Activated T-helper 1 cell treated with anti-CD3 and anti-CD28 coated beads, Interleukin-12 subunit alpha, Interleukin-12 subunit beta, Interleukin-2, Interleukin-4 antibody, amounts not matched to agents 30 ng/mL and 10 ng/mL and 1 ng/mL, durations not matched to agents 14 hours and 24 hours and 36 hours (primary cell): ENCODE results near the gene UBE3B. TPM values are rescaled to one million over a fixed set of nuclear protein-coding genes. Genes with fewer than 3 reads are reported as not detected.
A peak's percentile ranks its signal among the peaks of the same experiment; 100 is the strongest.

ENCODE experiments used
- DNase-seq: peaks from one replicate; pipeline ENCODE4 v3.0.0; 2021; ENCODE audit warnings: low spot score
- H3K27ac Mint-ChIP-seq: one replicate; pipeline ENCODE4 v1.8.0; 2021; ENCODE audit warnings: mild to moderate bottlenecking, mixed read lengths
- H3K27me3 Mint-ChIP-seq: one replicate; pipeline ENCODE4 v1.8.0; 2022; ENCODE audit warnings: mild to moderate bottlenecking, moderate library complexity, mixed read lengths; ENCODE audit not compliant: insufficient read depth
- H3K36me3 Mint-ChIP-seq: one replicate; pipeline ENCODE4 v1.8.0; 2021; ENCODE audit warnings: low read depth, mixed read lengths
- H3K4me1 Mint-ChIP-seq: one replicate; pipeline ENCODE4 v1.8.0; 2021; ENCODE audit warnings: low read depth, mixed read lengths
- H3K4me3 Mint-ChIP-seq: one replicate; pipeline ENCODE4 v1.8.0; 2021; ENCODE audit warnings: mild to moderate bottlenecking, moderate library complexity, mixed read lengths
- H3K9me3 Mint-ChIP-seq: one replicate; pipeline ENCODE4 v1.8.0; 2021; ENCODE audit warnings: mixed read lengths
- intact Hi-C: fragments of 100-400 bp; cut with micrococcal nuclease; formaldehyde crosslinking; loops from one replicate; pipeline ENCODE4 v1.15.1; 2024
- total RNA-seq: library from RNA; stranded (reverse); gene quantifications from 2 replicates; pipeline ENCODE4 v1.2.3, GENCODE V29; 2022

The UBE3B gene
- total RNA-seq, 1 donor from 2014 or later: 29.3 TPM

DNA sequence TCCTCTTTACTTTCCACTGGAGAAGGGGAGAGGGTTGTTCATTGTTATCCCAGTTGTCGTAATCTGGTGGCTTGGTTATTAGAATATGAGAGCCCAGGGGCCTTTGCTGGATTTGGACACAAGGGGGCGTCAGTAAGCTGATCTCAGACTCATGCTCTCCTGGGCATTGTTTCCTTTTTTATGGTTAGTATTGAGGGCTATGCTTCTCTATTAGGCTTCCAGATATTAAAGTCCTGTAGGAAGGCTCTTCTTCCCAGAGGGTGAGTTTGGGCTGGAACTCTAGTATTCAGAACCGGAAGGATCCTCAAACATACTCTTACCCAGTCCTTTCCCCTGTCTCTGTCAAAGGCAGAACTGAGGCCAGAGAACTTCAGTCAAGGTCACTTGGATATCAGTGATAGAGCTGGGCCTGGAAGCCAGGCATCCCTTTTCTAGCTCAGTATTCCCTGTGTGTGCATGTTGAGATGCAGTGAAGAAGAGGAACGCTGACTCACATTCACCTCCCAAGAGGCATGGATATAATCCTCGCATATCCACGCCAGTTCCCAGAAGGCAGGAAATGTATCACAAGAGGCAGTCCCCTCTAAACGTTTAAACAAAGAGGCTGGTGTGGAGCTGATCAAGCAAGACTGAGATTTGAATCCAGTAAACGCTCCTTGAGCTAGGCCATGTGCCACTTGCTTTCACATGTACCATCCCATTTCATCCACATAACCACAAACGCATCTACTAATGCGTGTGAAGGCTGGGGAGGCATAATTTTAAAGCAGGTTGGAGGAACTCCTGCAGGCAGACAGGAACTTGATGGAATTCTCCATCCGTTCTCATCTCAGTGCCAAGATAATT, 41.6 kb downstream of the UBE3B start:
- Mint-ChIP-seq H3K27ac (no peak overlapping the region), H3K36me3 (peaks cover 30% of the 10 kb centered on the region), H3K4me1 (no peaks in the 10 kb centered on the region), H3K9me3 (no peaks in the 10 kb centered on the region), H3K4me3 (no peak overlapping the region), H3K27me3 (no peaks in the 10 kb centered on the region)
- intact Hi-C loops: loop anchor here (2.0 kb wide), 1 partner anchor 54 kb away; the partner anchor contains the start of genes MMAB and MVK
- DNase-seq: peak; percentile 22

DNA sequence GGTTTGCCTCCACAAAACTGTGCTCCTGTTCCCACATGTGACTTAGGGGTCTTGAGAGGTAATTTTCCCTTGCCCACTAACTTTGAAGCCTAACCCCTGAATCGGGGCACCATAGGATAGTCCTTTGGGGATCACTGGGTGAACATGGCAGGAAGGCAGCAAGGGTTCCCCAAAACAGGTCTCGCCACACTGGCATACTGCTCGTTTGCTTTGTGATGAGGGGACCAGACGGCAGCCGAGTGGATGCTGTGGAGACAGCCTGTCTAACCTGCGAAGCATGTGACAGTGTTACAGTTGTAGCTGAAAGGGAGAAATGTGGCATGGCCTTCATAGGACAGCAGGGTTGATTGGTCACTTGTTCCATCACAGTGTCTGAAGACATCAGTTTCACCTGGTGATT, 42.4 kb downstream of the UBE3B start:
- Mint-ChIP-seq H3K27ac (no peak overlapping the region), H3K4me1 (no peaks in the 10 kb centered on the region), H3K9me3 (no peaks in the 10 kb centered on the region), H3K4me3 (no peak overlapping the region), H3K36me3 (peaks cover 30% of the 10 kb centered on the region), H3K27me3 (no peaks in the 10 kb centered on the region)
- intact Hi-C loops: loop anchor here (2.0 kb wide), 1 partner anchor 53 kb away; the partner anchor contains the start of genes MMAB and MVK
- DNase-seq: no peak

DNA sequence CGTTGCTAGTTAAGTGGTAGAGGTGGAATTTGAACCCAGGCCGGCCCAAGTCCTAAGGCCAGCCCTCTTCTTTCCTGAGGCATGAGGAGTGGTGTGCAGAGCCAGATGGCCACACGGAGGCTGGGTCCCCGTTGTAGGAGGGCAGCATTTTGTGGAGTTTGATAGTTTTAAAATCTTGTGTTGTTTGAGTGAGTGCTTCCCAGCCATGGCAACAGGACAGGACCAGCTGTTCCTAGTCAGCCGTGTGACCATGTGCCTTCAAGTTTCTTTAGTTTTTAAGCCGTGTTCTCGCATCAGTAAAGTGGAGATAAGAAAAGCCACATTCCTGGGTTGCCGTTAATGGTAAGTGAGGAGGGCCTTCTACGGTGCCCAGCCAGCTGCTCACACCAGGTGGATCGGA, 44.4 kb downstream of the UBE3B start:
- intact Hi-C loops: no loop called here
- Mint-ChIP-seq H3K27me3 (no peaks in the 10 kb centered on the region), H3K9me3 (no peaks in the 10 kb centered on the region), H3K4me1 (no peaks in the 10 kb centered on the region), H3K36me3 (peaks cover 30% of the 10 kb centered on the region), H3K27ac (no peak overlapping the region), H3K4me3 (no peak overlapping the region)
- no peak for DNase-seq

DNA sequence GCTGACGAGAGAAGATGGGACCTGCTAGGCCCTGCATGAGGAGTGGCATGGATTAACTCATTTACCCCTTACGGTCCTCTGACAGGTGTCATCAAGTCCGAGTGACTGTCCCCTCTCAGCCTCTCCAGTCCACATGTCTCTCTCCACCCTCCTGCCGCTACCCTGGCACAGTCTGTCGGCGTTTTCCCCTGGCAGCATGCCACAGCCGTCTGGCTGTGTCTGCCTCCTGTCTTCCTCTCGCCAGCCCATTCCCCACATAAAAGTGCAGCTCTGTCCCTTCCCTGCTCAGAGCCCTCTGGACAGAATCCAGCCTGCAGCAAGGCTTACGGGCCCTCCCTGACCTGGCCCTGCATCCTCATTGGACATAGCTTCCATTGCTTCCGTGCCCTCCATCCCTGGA, 45.6 kb downstream of the UBE3B start:
- Mint-ChIP-seq H3K27ac (no peak overlapping the region), H3K27me3 (no peaks in the 10 kb centered on the region), H3K4me3 (no peak overlapping the region), H3K9me3 (no peaks in the 10 kb centered on the region), H3K4me1 (no peaks in the 10 kb centered on the region), H3K36me3 (peaks cover 28% of the 10 kb centered on the region)
- intact Hi-C loops: no loop called here
- no peak for DNase-seq

DNA sequence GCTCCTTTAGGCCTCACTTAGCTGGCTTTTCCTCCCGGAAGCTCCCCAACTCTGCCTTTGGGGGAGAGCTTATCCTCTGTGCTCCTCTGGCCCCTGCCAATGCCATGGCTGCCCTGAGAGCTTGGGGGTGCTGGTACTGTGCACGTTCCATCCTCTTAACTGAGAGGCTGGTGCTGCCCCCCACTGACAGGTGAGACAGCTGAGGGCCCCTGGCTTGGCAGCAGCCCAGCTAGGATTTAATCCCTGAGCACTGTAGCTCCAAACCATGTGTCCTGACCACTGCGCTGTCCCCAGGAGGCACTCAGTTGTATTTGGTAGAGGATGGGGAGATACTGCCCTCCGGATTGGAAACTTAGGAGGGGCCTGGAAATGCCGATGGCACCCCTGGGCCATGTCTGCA, 46.1 kb downstream of the UBE3B start:
- H3K36me3 Mint-ChIP-seq: peaks cover 23% of the 10 kb centered on the region
- no peaks in the 10 kb centered on the region for H3K4me1 Mint-ChIP-seq
- intact Hi-C loops: no loop called here
- H3K27me3 Mint-ChIP-seq: no peaks in the 10 kb centered on the region
- H3K9me3 Mint-ChIP-seq: no peaks in the 10 kb centered on the region
- H3K4me3 Mint-ChIP-seq: no peak overlapping the region
- no peak for DNase-seq
- no peak overlapping the region for H3K27ac Mint-ChIP-seq

DNA sequence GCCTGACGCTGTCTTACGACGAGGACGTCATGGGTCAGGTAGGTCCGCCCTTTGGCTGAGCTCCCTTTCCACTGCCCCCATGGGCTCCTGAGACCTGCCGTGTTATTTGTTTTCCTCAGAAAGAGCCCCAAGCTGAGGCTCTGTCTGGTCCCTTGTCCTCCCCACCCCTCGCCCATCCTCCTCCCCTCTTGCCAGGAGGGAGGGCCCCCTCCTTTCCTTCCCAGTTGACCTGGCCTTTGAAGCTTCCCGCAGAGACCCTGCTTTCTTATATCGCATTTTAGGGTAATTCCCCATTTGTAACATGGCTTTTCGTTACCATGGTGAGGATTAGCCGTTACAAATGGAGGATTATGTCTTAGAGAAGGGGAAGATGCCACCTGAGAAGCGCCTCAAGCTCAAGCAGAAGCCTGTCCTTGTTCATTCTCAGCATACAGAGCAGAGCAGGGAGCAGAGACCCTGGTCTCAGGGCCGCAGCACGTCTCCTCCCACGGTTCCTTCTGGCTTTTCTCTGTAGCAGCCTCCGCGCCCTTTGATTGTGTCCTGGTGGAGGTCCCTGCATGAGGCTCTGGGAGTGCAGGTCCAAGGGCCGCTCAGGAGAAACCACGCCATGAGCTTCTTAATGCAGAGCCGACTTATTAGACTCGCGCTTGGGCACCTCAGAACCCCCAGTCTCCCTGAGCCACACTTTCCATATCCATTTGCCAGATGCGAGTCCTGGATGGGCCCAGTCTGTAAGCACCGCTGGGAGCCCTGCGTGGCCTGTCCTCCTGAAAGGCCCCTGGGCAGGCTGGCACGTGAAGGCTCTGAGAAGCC, 47.2 kb downstream of the UBE3B start:
- Mint-ChIP-seq H3K4me1 (no peaks in the 10 kb centered on the region), H3K4me3 (no peak overlapping the region), H3K27me3 (no peaks in the 10 kb centered on the region), H3K27ac (no peak overlapping the region), H3K36me3 (peaks cover 19% of the 10 kb centered on the region), H3K9me3 (no peaks in the 10 kb centered on the region)
- no peak for DNase-seq
- intact Hi-C loops: no loop called here

DNA sequence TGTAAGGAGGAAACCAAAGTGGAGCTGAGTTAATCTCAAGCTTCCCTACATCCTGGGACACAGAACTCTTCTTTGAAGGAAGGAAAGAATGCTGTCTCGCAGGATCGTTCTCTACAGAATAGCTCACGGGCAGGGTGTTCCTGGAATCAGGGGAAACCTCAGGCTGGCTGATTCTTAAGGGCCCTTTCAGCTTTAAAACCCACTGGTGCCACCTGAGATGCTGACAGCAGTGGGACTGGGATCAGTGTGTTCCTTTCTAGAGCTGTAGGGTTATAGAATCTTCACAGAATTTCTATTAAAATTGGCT, 47.8 kb downstream of the UBE3B start:
- intact Hi-C loops: no loop called here
- Mint-ChIP-seq H3K4me1 (no peaks in the 10 kb centered on the region), H3K4me3 (no peak overlapping the region), H3K27ac (no peak overlapping the region), H3K36me3 (peaks cover 19% of the 10 kb centered on the region), H3K9me3 (no peaks in the 10 kb centered on the region), H3K27me3 (no peaks in the 10 kb centered on the region)
- no peak for DNase-seq

DNA sequence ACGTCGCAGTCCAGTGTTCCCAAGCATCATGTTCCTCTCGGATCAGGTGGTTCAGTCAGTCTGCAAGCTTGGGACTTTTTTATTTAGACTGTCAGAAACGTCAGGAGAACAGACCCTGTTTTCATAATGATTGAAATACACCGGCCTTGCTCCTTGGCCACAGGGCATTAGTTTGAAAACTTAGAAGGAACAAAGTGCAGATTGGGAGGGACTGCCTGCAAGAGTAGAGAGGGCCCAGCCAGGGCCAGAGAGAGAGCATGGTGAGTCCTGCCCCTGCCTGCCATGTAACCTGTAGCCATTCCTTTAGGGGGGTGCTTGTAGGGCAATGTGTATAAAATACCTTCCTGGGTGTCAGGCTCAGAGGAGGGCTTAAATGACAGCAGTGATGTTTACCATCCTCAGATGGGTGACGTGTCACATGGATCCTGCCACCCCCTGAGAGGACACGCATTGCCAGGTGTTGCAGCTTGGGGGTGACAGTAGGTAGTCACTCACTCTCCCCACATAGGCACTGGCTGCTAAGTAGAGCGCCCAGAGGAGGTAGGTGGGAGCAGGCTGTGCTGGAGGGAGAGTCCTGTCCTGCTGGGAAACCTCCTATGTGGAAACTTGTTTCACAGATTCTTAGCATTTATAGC, 50.2 kb downstream of the UBE3B start:
- Mint-ChIP-seq H3K36me3 (peaks cover 6% of the 10 kb centered on the region), H3K4me1 (no peaks in the 10 kb centered on the region), H3K4me3 (no peak overlapping the region), H3K27me3 (no peaks in the 10 kb centered on the region), H3K27ac (no peak overlapping the region), H3K9me3 (no peaks in the 10 kb centered on the region)
- intact Hi-C loops: no loop called here
- DNase-seq: no peak

DNA sequence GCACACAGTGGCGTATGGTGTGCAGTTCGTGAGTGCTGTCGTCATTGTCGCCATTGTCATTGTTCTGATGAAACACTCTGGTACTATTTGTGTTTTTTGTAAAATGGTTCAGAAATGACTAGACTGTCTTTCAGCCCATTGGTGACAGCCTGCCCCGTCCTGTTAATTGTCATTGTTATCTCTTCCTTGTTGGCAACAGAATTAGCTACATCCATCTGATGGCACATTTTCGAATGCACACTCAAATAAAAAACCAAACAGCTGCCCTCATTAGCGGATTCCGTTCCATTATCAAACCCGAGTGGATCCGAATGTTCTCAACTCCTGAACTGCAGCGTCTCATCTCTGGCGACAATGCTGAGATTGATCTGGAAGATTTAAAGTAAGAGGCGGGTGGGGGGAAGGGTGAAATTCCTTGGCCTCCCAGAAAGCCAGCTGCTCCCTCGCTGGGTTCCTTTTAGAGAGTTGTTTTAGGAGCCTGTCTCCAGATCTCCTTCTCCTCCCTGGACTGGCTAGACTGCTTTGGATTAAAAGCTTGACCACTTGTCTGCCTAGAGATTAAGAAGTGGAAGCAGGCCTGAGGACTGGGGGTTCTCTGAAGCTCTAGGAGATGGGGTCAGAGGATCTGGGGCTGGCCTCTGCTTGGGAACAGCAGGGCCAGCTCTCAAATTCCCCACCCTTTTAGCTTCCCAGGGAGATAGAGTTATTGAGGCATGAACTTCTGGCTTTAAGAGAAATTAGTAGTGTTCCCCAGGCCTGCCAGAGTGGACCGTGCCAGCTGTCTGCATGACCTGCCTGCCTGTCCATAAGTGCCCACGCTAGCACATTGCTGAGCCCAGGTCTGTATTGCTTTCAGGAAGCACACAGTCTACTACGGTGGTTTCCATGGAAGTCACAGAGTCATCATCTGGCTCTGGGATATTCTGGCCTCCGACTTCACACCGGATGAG, 52.5 kb downstream of the UBE3B start:
- Mint-ChIP-seq H3K27ac (no peak overlapping the region), H3K4me1 (no peaks in the 10 kb centered on the region), H3K4me3 (no peak overlapping the region), H3K27me3 (no peaks in the 10 kb centered on the region), H3K9me3 (no peaks in the 10 kb centered on the region), H3K36me3 (peaks cover 6% of the 10 kb centered on the region)
- DNase-seq: no peak
- intact Hi-C loops: no loop called here

DNA sequence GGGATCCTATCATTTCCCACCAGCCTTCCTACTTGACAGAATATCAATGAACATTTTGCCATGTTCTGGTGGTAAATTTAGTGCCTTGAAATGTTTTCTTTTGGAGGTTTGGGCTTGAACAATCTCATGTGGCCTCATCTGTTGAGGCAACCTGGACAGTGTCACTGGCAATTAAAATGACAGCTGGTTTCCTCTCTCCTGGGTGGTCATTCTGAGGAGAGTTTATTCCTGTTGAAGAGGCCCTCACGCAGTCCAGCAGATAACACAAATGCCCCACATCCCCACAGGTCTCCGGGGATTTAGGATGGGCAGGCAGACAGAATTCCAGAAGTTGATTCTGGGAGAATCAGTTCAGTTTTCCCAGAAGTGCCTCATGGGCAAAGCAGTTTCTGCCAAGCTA, 54.0 kb downstream of the UBE3B start:
- H3K4me3 Mint-ChIP-seq: no peak overlapping the region
- DNase-seq: no peak
- no peaks in the 10 kb centered on the region for H3K27me3 Mint-ChIP-seq
- H3K9me3 Mint-ChIP-seq: no peaks in the 10 kb centered on the region
- H3K4me1 Mint-ChIP-seq: no peaks in the 10 kb centered on the region
- H3K36me3 Mint-ChIP-seq: peaks cover 3% of the 10 kb centered on the region
- intact Hi-C loops: no loop called here
- H3K27ac Mint-ChIP-seq: no peak overlapping the region

DNA sequence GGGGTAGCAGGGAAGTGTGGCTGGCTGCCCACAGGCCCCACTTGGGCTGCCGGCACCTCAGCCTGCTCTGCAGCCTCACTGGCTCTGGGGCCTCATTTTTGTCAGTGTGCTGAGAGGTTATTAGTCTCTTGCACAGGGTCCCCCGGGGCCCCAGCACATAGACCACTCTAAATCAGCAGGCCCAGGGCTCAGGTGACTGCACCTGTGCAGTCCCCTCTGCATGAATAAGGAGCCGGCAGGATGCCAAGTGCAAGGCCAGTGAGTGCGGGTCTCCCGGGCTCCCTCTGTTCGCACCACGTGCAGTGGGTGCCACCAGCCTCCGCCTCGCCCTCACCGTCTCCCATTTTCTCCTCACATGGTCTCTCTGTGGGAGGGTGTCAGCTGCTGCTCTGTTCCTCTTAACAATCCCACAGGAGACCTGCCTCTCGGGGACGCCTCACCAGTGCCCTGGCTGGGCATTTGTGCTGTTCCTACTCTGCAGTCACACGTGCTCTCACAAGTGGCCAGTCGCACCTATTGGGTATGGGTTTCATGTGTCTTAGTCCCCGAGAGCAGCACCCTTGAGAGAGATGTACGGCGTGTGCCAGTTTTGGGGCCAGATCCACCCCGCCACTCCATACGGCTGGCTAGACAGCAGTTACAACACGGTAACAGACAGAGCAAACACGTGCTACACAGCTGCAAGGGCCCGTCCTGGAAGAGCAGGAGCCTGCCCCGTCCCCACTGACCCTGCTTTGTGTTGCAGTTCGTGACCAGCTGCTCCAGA, 55.5 kb downstream of the UBE3B start:
- H3K4me3 Mint-ChIP-seq: no peak overlapping the region
- DNase-seq: no peak
- no peaks in the 10 kb centered on the region for H3K27me3 Mint-ChIP-seq
- intact Hi-C loops: no loop called here
- no peaks in the 10 kb centered on the region for H3K9me3 Mint-ChIP-seq
- H3K4me1 Mint-ChIP-seq: no peaks in the 10 kb centered on the region
- no peak overlapping the region for H3K27ac Mint-ChIP-seq
- no peaks in the 10 kb centered on the region for H3K36me3 Mint-ChIP-seq

DNA sequence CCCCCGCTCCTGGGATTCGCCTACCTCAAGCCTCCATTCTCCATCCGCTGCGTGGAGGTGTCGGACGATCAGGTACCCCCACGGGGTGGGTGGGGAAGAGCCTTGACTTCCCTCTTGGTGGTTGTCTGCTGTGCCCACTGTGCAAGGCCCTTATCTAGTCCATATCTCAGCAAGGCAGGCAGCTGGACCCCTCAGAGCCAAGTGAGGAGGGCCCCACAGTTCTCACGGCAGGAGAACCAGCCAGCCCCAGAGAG, 56.0 kb downstream of the UBE3B start:
- Mint-ChIP-seq H3K4me3 (no peak overlapping the region), H3K27me3 (no peaks in the 10 kb centered on the region), H3K36me3 (no peaks in the 10 kb centered on the region), H3K27ac (no peak overlapping the region), H3K9me3 (no peaks in the 10 kb centered on the region), H3K4me1 (no peaks in the 10 kb centered on the region)
- intact Hi-C loops: no loop called here
- DNase-seq: no peak
